H9 (cell line): Measurements from ENCODE around the gene LIN7A. TPM values are rescaled to one million over a fixed set of nuclear protein-coding genes. Genes with fewer than 3 reads are reported as not detected.

ENCODE experiments used
- DNase-seq: peaks from one replicate; pipeline ENCODE4 v3.0.0-alpha.2; 2017
- H2AFZ ChIP-seq: one replicate; pipeline ENCODE4 v1.6.1; 2013; ENCODE audit warnings: mild to moderate bottlenecking, low read length, control low read depth, moderate library complexity
- H2AK5ac ChIP-seq: 2 replicates; pipeline ENCODE4 v1.6.1; 2013; ENCODE audit warnings: low read length, control low read depth, mixed read lengths; ENCODE audit not compliant: insufficient read length
- H2BK120ac ChIP-seq: one replicate; pipeline ENCODE4 v1.6.1; 2013; ENCODE audit warnings: low read depth, mild to moderate bottlenecking, low read length, control low read depth, inconsistent platforms; ENCODE audit not compliant: poor library complexity, severe bottlenecking
- H2BK12ac ChIP-seq: 2 replicates; pipeline ENCODE4 v1.6.1; 2013; ENCODE audit warnings: low read length, control low read depth, mixed read lengths, low read depth; ENCODE audit not compliant: insufficient read length
- H2BK15ac ChIP-seq: 2 replicates; pipeline ENCODE4 v1.6.1; 2013; ENCODE audit warnings: low read depth, low read length, control low read depth
- H2BK20ac ChIP-seq: one replicate; pipeline ENCODE4 v1.6.1; 2013; ENCODE audit warnings: low read depth, mild to moderate bottlenecking, low read length, control low read depth, inconsistent platforms; ENCODE audit not compliant: poor library complexity, severe bottlenecking
- H2BK5ac ChIP-seq: 2 replicates; pipeline ENCODE4 v1.6.1; 2013; ENCODE audit warnings: low read length, control low read depth, mixed read lengths; ENCODE audit not compliant: insufficient read length
- H3K14ac ChIP-seq: 2 replicates; pipeline ENCODE4 v1.6.1; 2013; ENCODE audit warnings: low read length, control low read depth; ENCODE audit not compliant: insufficient read depth
- H3K18ac ChIP-seq: 2 replicates; pipeline ENCODE4 v1.6.1; 2013; ENCODE audit warnings: low read depth, mild to moderate bottlenecking, mixed read lengths, low read length, control low read depth; ENCODE audit not compliant: insufficient read length
- H3K23ac ChIP-seq: 2 replicates; pipeline ENCODE4 v1.6.1; 2013; ENCODE audit warnings: low read length, control low read depth, mixed read lengths, low read depth; ENCODE audit not compliant: insufficient read length
- H3K23me2 ChIP-seq: 2 replicates; pipeline ENCODE4 v1.6.1; 2013; ENCODE audit warnings: low read depth, mild to moderate bottlenecking, mixed read lengths, low read length, control low read depth; ENCODE audit not compliant: insufficient read length, poor library complexity, severe bottlenecking
- H3K27ac ChIP-seq: 2 replicates; pipeline ENCODE4 v1.5.1; 2013; ENCODE audit warnings: low read length, control low read depth, mixed read lengths, low read depth; ENCODE audit not compliant: insufficient read length
- H3K27me3 ChIP-seq: 2 replicates; pipeline ENCODE4 v1.6.1; 2013; ENCODE audit warnings: low read length, control low read depth, inconsistent platforms; ENCODE audit not compliant: insufficient read depth
- H3K4ac ChIP-seq: 2 replicates; pipeline ENCODE4 v1.6.1; 2013; ENCODE audit warnings: low read depth, mild to moderate bottlenecking, control low read depth, inconsistent platforms, low read length, moderate library complexity
- H3K4me1 ChIP-seq: 2 replicates; pipeline ENCODE4 v1.6.1; 2013; ENCODE audit warnings: low read length, control low read depth, inconsistent platforms; ENCODE audit not compliant: insufficient read depth
- H3K4me2 ChIP-seq: 2 replicates; pipeline ENCODE4 v1.6.1; 2013; ENCODE audit warnings: low read length, control low read depth, mixed read lengths; ENCODE audit not compliant: insufficient read length, insufficient read depth
- H3K56ac ChIP-seq: 2 replicates; pipeline ENCODE4 v1.6.1; 2013; ENCODE audit warnings: low read depth, mild to moderate bottlenecking, mixed read lengths, low read length, control low read depth; ENCODE audit not compliant: insufficient read length
- H3K79me1 ChIP-seq: 2 replicates; pipeline ENCODE4 v1.6.1; 2013; ENCODE audit warnings: low read depth, mild to moderate bottlenecking, moderate library complexity, low read length, control low read depth, inconsistent platforms; ENCODE audit not compliant: insufficient read depth, poor library complexity, severe bottlenecking
- H3K79me2 ChIP-seq: 2 replicates; pipeline ENCODE4 v1.6.1; 2013; ENCODE audit warnings: low read length, control low read depth, inconsistent platforms; ENCODE audit not compliant: insufficient read depth
- H3K9ac ChIP-seq: 2 replicates; pipeline ENCODE4 v1.6.1; 2013; ENCODE audit warnings: low read length, control low read depth, mixed read lengths; ENCODE audit not compliant: insufficient read length; ENCODE audit errors: extremely low read depth
- H3K9me3 ChIP-seq: one replicate; pipeline ENCODE4 v1.6.1; 2013; ENCODE audit warnings: low read depth, low read length, inconsistent platforms; ENCODE audit not compliant: control insufficient read depth
- H3T11ph ChIP-seq: one replicate; pipeline ENCODE4 v1.6.1; 2013; ENCODE audit warnings: mild to moderate bottlenecking, low read length, control low read depth, inconsistent platforms
- H4K20me1 ChIP-seq: one replicate; pipeline ENCODE4 v1.6.1; 2013; ENCODE audit not compliant: control insufficient read depth, insufficient read length, insufficient read depth
- H4K5ac ChIP-seq: 2 replicates; pipeline ENCODE4 v1.6.1; 2013; ENCODE audit warnings: low read depth, mild to moderate bottlenecking, mixed read lengths, low read length, control low read depth; ENCODE audit not compliant: insufficient read length
- H4K8ac ChIP-seq: replicated peaks from 2 replicates; pipeline ENCODE4 v1.6.1; 2013; ENCODE audit warnings: low read length, control low read depth, mixed read lengths, low read depth; ENCODE audit not compliant: insufficient read length
- H4K91ac ChIP-seq: 2 replicates; pipeline ENCODE4 v1.6.1; 2013; ENCODE audit warnings: low read depth, mild to moderate bottlenecking, moderate library complexity, mixed read lengths, low read length, control low read depth; ENCODE audit not compliant: insufficient read length
- H3K27ac Mint-ChIP-seq, 3 experiments: 2 replicates in 2 of 3; 3 replicates in 1 of 3; pipeline ENCODE4 v1.8.0; 2020 to 2021; ENCODE audit warnings: mixed read lengths in 3 of 3, mild to moderate bottlenecking in 1 of 3, moderate library complexity in 1 of 3
- H3K27me3 Mint-ChIP-seq: 2 replicates; pipeline ENCODE4 v1.8.0; 2021; ENCODE audit warnings: low read depth, mild to moderate bottlenecking, moderate library complexity, mixed read lengths
- H3K36me3 Mint-ChIP-seq, 3 experiments: 2 replicates in 2 of 3; 3 replicates in 1 of 3; pipeline ENCODE4 v1.8.0; 2020 to 2021; ENCODE audit warnings: low read depth in 3 of 3, mixed read lengths in 3 of 3; ENCODE audit not compliant: insufficient read depth in 1 of 3
- H3K4me1 Mint-ChIP-seq, 2 experiments: 2 replicates each; pipeline ENCODE4 v1.8.0; 2020; ENCODE audit warnings: mixed read lengths in 2 of 2
- H3K4me3 Mint-ChIP-seq, 2 experiments: 2 replicates in 1 of 2; 3 replicates in 1 of 2; pipeline ENCODE4 v1.8.0; 2020 to 2021; ENCODE audit warnings: mild to moderate bottlenecking in 2 of 2, mixed read lengths in 2 of 2, moderate library complexity in 1 of 2
- H3K9me3 Mint-ChIP-seq, 2 experiments: 2 replicates in 1 of 2; 3 replicates in 1 of 2; pipeline ENCODE4 v1.8.0; 2020; ENCODE audit warnings: mild to moderate bottlenecking in 2 of 2, mixed read lengths in 2 of 2, moderate library complexity in 1 of 2
- WGBS: extraction: QIAGEN DNeasy Blood & Tissue Kit; methylation state at CpG from one replicate; pipeline ENCODE4 v1.1.7; 2013; ENCODE audit warnings: missing lambda C conversion rate, low lambda C conversion rate, mixed read lengths; ENCODE audit not compliant: insufficient read length; ENCODE audit errors: extremely low coverage; 5-methylcytosine and 5-hydroxymethylcytosine counted together
- total RNA-seq: library from RNA; stranded (reverse); gene quantifications from 2 replicates; pipeline ENCODE4 v1.2.1, GENCODE V29; 2021
- TF ChIP-seq, protein P1 (sequence below): fragments of 200-600 bp; sonication (generic); conservative IDR thresholded peaks from 3 replicates; pipeline ENCODE4 v1.8.0; 2021; ENCODE audit warnings: antibody characterized with exemption, mild to moderate bottlenecking

The LIN7A gene
- total RNA-seq, 1 experiment from 2014 or later: 18.3 TPM

- H2BK15ac ChIP-seq: no peak overlapping the region
- H2AK5ac ChIP-seq: no peak overlapping the region
- H3K23me2 ChIP-seq: no peaks in the 10 kb centered on the region
- H3K9me3 ChIP-seq: no peaks in the 10 kb centered on the region
- no peaks in the 10 kb centered on the region for H3K79me2 ChIP-seq
- no peak overlapping the region for H3K14ac ChIP-seq
- TF ChIP-seq, protein P1, sequence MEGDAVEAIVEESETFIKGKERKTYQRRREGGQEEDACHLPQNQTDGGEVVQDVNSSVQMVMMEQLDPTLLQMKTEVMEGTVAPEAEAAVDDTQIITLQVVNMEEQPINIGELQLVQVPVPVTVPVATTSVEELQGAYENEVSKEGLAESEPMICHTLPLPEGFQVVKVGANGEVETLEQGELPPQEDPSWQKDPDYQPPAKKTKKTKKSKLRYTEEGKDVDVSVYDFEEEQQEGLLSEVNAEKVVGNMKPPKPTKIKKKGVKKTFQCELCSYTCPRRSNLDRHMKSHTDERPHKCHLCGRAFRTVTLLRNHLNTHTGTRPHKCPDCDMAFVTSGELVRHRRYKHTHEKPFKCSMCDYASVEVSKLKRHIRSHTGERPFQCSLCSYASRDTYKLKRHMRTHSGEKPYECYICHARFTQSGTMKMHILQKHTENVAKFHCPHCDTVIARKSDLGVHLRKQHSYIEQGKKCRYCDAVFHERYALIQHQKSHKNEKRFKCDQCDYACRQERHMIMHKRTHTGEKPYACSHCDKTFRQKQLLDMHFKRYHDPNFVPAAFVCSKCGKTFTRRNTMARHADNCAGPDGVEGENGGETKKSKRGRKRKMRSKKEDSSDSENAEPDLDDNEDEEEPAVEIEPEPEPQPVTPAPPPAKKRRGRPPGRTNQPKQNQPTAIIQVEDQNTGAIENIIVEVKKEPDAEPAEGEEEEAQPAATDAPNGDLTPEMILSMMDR: no peak
- H3K27me3 ChIP-seq: no peaks in the 10 kb centered on the region
- Mint-ChIP-seq H3K36me3 (no peaks in the 10 kb centered on the region; a peak in 1 of 7 replicates), H3K27ac (no peak overlapping the region), H3K4me1 (peaks cover 7 to 10% of the 10 kb centered on the region in 2 experiments; a peak in 2 of 4 replicates), H3K4me3 (no peak overlapping the region), H3K27me3 (no peaks in the 10 kb centered on the region), H3K9me3 (no peaks in the 10 kb centered on the region; a peak in 1 of 5 replicates)
- no peak overlapping the region for H2AFZ ChIP-seq
- no peak overlapping the region for H2BK20ac ChIP-seq
- H2BK120ac ChIP-seq: no peak overlapping the region
- no peak overlapping the region for H4K91ac ChIP-seq
- no peak overlapping the region for H3K4me2 ChIP-seq
- H3K27ac ChIP-seq: no peak overlapping the region
- no peak overlapping the region for H2BK12ac ChIP-seq
- H4K8ac ChIP-seq: no peak overlapping the region
- no peak overlapping the region for H3K23ac ChIP-seq
- H3K18ac ChIP-seq: no peak overlapping the region
- H3K79me1 ChIP-seq: no peaks in the 10 kb centered on the region
- H3K4ac ChIP-seq: no peak overlapping the region
- H3T11ph ChIP-seq: no peak overlapping the region
- H3K9ac ChIP-seq: no peak overlapping the region
- H2BK5ac ChIP-seq: no peak overlapping the region
- H4K5ac ChIP-seq: no peak overlapping the region
- H4K20me1 ChIP-seq: no peaks in the 10 kb centered on the region
- H3K56ac ChIP-seq: no peak overlapping the region
- no peak for DNase-seq
- WGBS: no CpG with 5 or more reads among the region's 2 CpGs
- H3K4me1 ChIP-seq: no peaks in the 10 kb centered on the region
Observed at GRCh38 chr12:80861641-80862378, 75.9 kb downstream of the LIN7A start.
